IMR-90 (cell line): ENCODE measurements around the gene VEGFC. TPM values are rescaled to one million over a fixed set of nuclear protein-coding genes. Genes with fewer than 3 reads are reported as not detected.
A peak's percentile ranks its signal among the peaks of the same experiment; 100 is the strongest.

Experiments used
- ATAC-seq: fragments of 200-7000 bp; cut with Tn5 transposase; 2 replicates; pipeline ENCODE4 v1.9.1; 2020; ENCODE audit warnings: low read depth, mild to moderate bottlenecking, moderate library complexity
- BruUV-seq: library from RNA; stranded (reverse); fragments of 400-500 nt; replicated peaks from 2 replicates; lab custom pipeline; 2021; lab: Mats Ljungman, UMichigan
- CTCF ChIA-PET: fragments of 300-600 bp; formaldehyde crosslinking; extraction: SDS; loops from one replicate; lab custom pipeline; 2021; ENCODE audit warnings: antibody characterized with exemption; lab: Yijun Ruan, JAX
- POLR2A ChIA-PET: fragments of 300-600 bp; sonication (Branson Sonifier 250); formaldehyde crosslinking; loops from one replicate; lab custom pipeline; 2022; ENCODE audit warnings: antibody characterized with exemption; ENCODE audit not compliant: unreplicated experiment; lab: Charles Lee
- DNase-seq: peaks from one replicate; pipeline ENCODE4 v3.0.0; 2013
- H2AFZ ChIP-seq: replicated peaks from 2 replicates; pipeline ENCODE3; 2013; ENCODE audit warnings: low read length, mild to moderate bottlenecking; ENCODE audit not compliant: poor library complexity
- H2AK5ac ChIP-seq: 2 replicates; pipeline ENCODE4 v1.6.1; 2013; ENCODE audit warnings: low read depth, low read length, inconsistent platforms
- H2AK9ac ChIP-seq: replicated peaks from 2 replicates; pipeline ENCODE3; 2013; ENCODE audit warnings: mild to moderate bottlenecking, low read depth, low read length, moderate library complexity; ENCODE audit not compliant: poor library complexity
- H2BK120ac ChIP-seq: 2 replicates; pipeline ENCODE4 v1.6.1; 2013; ENCODE audit warnings: low read depth, low read length, inconsistent platforms
- H2BK15ac ChIP-seq: 3 replicates; pipeline ENCODE4 v1.6.1; 2013; ENCODE audit warnings: low read depth, low read length, inconsistent platforms
- H2BK20ac ChIP-seq: 2 replicates; pipeline ENCODE4 v1.6.1; 2013; ENCODE audit warnings: low read depth, mild to moderate bottlenecking, inconsistent platforms, low read length, moderate library complexity
- H2BK5ac ChIP-seq: 2 replicates; pipeline ENCODE4 v1.6.1; 2013; ENCODE audit warnings: mild to moderate bottlenecking, low read depth, low read length, inconsistent platforms; ENCODE audit not compliant: poor library complexity, severe bottlenecking
- H3K14ac ChIP-seq: replicated peaks from 2 replicates; pipeline ENCODE4 v1.6.1; 2013; ENCODE audit warnings: low read depth, low read length, inconsistent platforms
- H3K18ac ChIP-seq: 2 replicates; pipeline ENCODE4 v1.6.1; 2013; ENCODE audit warnings: low read depth, low read length, control low read depth
- H3K23ac ChIP-seq: 2 replicates; pipeline ENCODE4 v1.6.1; 2013; ENCODE audit warnings: low read depth, low read length, inconsistent platforms
- H3K27ac ChIP-seq: 2 replicates; pipeline ENCODE4 v1.5.1; 2013; ENCODE audit warnings: mild to moderate bottlenecking, control low read depth, low read length; ENCODE audit not compliant: insufficient read depth
- H3K27me3 ChIP-seq: 2 replicates; pipeline ENCODE4 v1.6.1; 2013; ENCODE audit warnings: low read length; ENCODE audit not compliant: control insufficient read depth, insufficient read depth
- H3K36me3 ChIP-seq: 2 replicates; pipeline ENCODE4 v1.6.1; 2013; ENCODE audit warnings: low read length, mixed read lengths; ENCODE audit not compliant: control insufficient read depth, insufficient read depth
- H3K4ac ChIP-seq: 2 replicates; pipeline ENCODE4 v1.6.1; 2013; ENCODE audit warnings: low read depth, low read length, inconsistent platforms
- H3K4me1 ChIP-seq: 2 replicates; pipeline ENCODE4 v1.6.1; 2013; ENCODE audit warnings: low read length, mixed read lengths; ENCODE audit not compliant: control insufficient read depth, insufficient read depth
- H3K4me2 ChIP-seq: 2 replicates; pipeline ENCODE4 v1.6.1; 2013; ENCODE audit warnings: low read depth, mild to moderate bottlenecking, control low read depth, low read length, moderate library complexity
- H3K4me3 ChIP-seq: 2 replicates; pipeline ENCODE4 v1.5.1; 2013; ENCODE audit warnings: low read depth, mild to moderate bottlenecking, control low read depth, low read length, moderate library complexity; ENCODE audit not compliant: insufficient read depth
- H3K56ac ChIP-seq: 2 replicates; pipeline ENCODE4 v1.6.1; 2013; ENCODE audit warnings: low read length, inconsistent platforms; ENCODE audit not compliant: insufficient read depth; ENCODE audit errors: extremely low read depth
- H3K79me1 ChIP-seq, 2 experiments: 2 replicates each; pipeline ENCODE4 v1.6.1; 2013; ENCODE audit warnings: low read length in 2 of 2, inconsistent platforms in 1 of 2, low read depth in 1 of 2
- H3K9ac ChIP-seq: 2 replicates; pipeline ENCODE4 v1.6.1; 2013; ENCODE audit warnings: low read depth, low read length, control low read depth
- H3K9me1 ChIP-seq: 2 replicates; pipeline ENCODE4 v1.6.1; 2013; ENCODE audit warnings: low read length, inconsistent platforms; ENCODE audit not compliant: insufficient read depth
- H3K9me3 ChIP-seq: 2 replicates; pipeline ENCODE4 v1.6.1; 2013; ENCODE audit warnings: low read length; ENCODE audit not compliant: control insufficient read depth, insufficient read depth
- H4K20me1 ChIP-seq: 2 replicates; pipeline ENCODE4 v1.6.1; 2013; ENCODE audit warnings: low read length, inconsistent platforms; ENCODE audit not compliant: insufficient read depth
- H4K5ac ChIP-seq: 2 replicates; pipeline ENCODE4 v1.6.1; 2013; ENCODE audit warnings: mild to moderate bottlenecking, low read depth, low read length, control low read depth
- H4K8ac ChIP-seq, 2 experiments: 2 replicates each; pipeline ENCODE4 v1.6.1; 2013; ENCODE audit warnings: low read depth in 2 of 2, low read length in 2 of 2, control low read depth in 1 of 2, inconsistent platforms in 1 of 2
- H4K91ac ChIP-seq: 2 replicates; pipeline ENCODE4 v1.6.1; 2013; ENCODE audit warnings: low read depth, low read length, inconsistent platforms; ENCODE audit not compliant: insufficient read depth
- BHLHE40 ChIP-seq: fragments of 150-350 bp; IDR thresholded peaks from 2 replicates; pipeline ENCODE4 v1.6.1; 2016; ENCODE audit warnings: mild to moderate bottlenecking, low read depth, low read length
- CEBPB ChIP-seq: IDR thresholded peaks from 2 replicates; pipeline ENCODE4 v1.6.1; 2012; ENCODE audit warnings: low read depth, low read length, improper control_type of control experiment
- CHD1 ChIP-seq: IDR thresholded peaks from 2 replicates; pipeline ENCODE4 v1.6.1; 2012; ENCODE audit warnings: low read depth, low read length, improper control_type of control experiment
- CTCF ChIP-seq: conservative IDR thresholded peaks from 2 replicates; pipeline ENCODE4 v1.5.1; 2012; ENCODE audit warnings: mild to moderate bottlenecking, low read depth, low read length, improper control_type of control experiment
- ELK1 ChIP-seq: fragments of 150-350 bp; IDR thresholded peaks from 2 replicates; pipeline ENCODE4 v1.6.1; 2016; ENCODE audit warnings: low read depth, mild to moderate bottlenecking, low read length, moderate library complexity, borderline replicate concordance
- FOS ChIP-seq: fragments of 150-350 bp; IDR thresholded peaks from 2 replicates; pipeline ENCODE4 v1.6.1; 2016; ENCODE audit warnings: low read depth, low read length
- MAFK ChIP-seq: IDR thresholded peaks from 2 replicates; pipeline ENCODE4 v1.6.1; 2012; ENCODE audit warnings: low read depth, low read length, improper control_type of control experiment
- MAZ ChIP-seq: IDR thresholded peaks from 2 replicates; pipeline ENCODE4 v1.6.1; 2012; ENCODE audit warnings: low read depth, mild to moderate bottlenecking, low read length, improper control_type of control experiment, moderate library complexity, borderline replicate concordance
- MXI1 ChIP-seq: IDR thresholded peaks from 2 replicates; pipeline ENCODE4 v1.6.1; 2012; ENCODE audit warnings: low read depth, mild to moderate bottlenecking, low read length, moderate library complexity, borderline replicate concordance
- NFE2L2 ChIP-seq: fragments of 150-350 bp; IDR thresholded peaks from 2 replicates; pipeline ENCODE4 v1.6.1; 2016; ENCODE audit warnings: low read depth, mild to moderate bottlenecking, low read length
- POLR2A ChIP-seq: IDR thresholded peaks from 2 replicates; pipeline ENCODE4 v1.6.1; 2012; ENCODE audit warnings: mild to moderate bottlenecking, low read depth, low read length
- RAD21 ChIP-seq: IDR thresholded peaks from 2 replicates; pipeline ENCODE4 v1.6.1; 2012; ENCODE audit warnings: low read length, improper control_type of control experiment
- RCOR1 ChIP-seq: IDR thresholded peaks from 2 replicates; pipeline ENCODE4 v1.6.1; 2012; ENCODE audit warnings: mild to moderate bottlenecking, low read length, improper control_type of control experiment; ENCODE audit not compliant: insufficient replicate concordance
- RFX5 ChIP-seq: IDR thresholded peaks from 2 replicates; pipeline ENCODE4 v1.8.0; 2012; ENCODE audit warnings: low read depth, mild to moderate bottlenecking, low read length, moderate library complexity
- SMC3 ChIP-seq: fragments of 150-350 bp; IDR thresholded peaks from 2 replicates; pipeline ENCODE4 v1.6.1; 2016; ENCODE audit warnings: low read depth, mild to moderate bottlenecking, antibody characterized with exemption, low read length, moderate library complexity
- USF2 ChIP-seq: fragments of 150-350 bp; IDR thresholded peaks from 2 replicates; pipeline ENCODE4 v1.6.1; 2017; ENCODE audit warnings: mild to moderate bottlenecking, antibody characterized with exemption, low read length, low read depth
- whole genome bisulfite sequencing, 2 experiments: methylation state at CpG; one replicate each; pipeline versions ENCODE4 v1.1.5 to v1.1.7; 2013; ENCODE audit warnings: missing lambda C conversion rate in 2 of 2; ENCODE audit not compliant: insufficient read length in 1 of 2; ENCODE audit errors: extremely low coverage in 2 of 2; 5-methylcytosine and 5-hydroxymethylcytosine counted together
- dilution Hi-C: fragments of 300-500 bp; cut with HindIII; formaldehyde crosslinking; loops from one replicate; pipeline ENCODE4 v1.14.3; 2018; ENCODE audit warnings: low sequenced_read_pairs; ENCODE audit not compliant: unreplicated experiment
- in situ Hi-C: fragments of 300-500 bp; cut with MboI; formaldehyde crosslinking; loops from 3 replicates; pipeline ENCODE4 v1.14.3; 2019; ENCODE audit warnings: low sequenced_read_pairs, inconsistent platforms, mixed read lengths
- intact Hi-C: fragments of 100-400 bp; cut with micrococcal nuclease; formaldehyde crosslinking; loops from 2 replicates; pipeline ENCODE4 v1.10.0; 2022
- polyA plus RNA-seq, 3 experiments: library from polyadenylated mRNA; depleted of rRNA; stranded (reverse); fragments of >200 nt; gene quantifications; 2 replicates each; pipeline ENCODE4 v1.2.3, GENCODE V29; 2012; ENCODE audit warnings: low replicate concordance in 1 of 3
- total RNA-seq: library from RNA; depleted of rRNA; stranded (reverse); fragments of >200 nt; gene quantifications from 2 replicates; pipeline ENCODE4 v1.2.3, GENCODE V29; 2012

The VEGFC gene
- total and polyA plus RNA-seq, 2 of the 4 experiments (the other 2 are of a cell fraction): 22.9 to 49.7 TPM

- CTCF ChIA-PET: no interaction called here
- POLR2A ChIA-PET: no interaction called here
- in situ Hi-C loops (loop anchor here (10.0 to 25.0 kb wide), 4 partner anchors 224 to 547 kb away; no protein-coding TSS in a partner anchor), intact Hi-C loops (loop anchor here (1.0 to 10.0 kb wide), 9 partner anchors 63 to 544 kb away; no protein-coding TSS in a partner anchor), dilution Hi-C loops (no loop called here)
- Histone ChIP-seq H3K9me3 (no peaks in the 10 kb centered on the region), H3K14ac (peak overlapping the region; percentile 42; the same call in 1 of the 2 replicates), H3K79me1 (peaks cover 0 to 14% of the 10 kb centered on the region in 2 experiments; a peak in 3 of 4 replicates), H3K9me1 (peaks cover 6% of the 10 kb centered on the region; the same call in 1 of the 2 replicates), H3K4me3 (peak overlapping the region; percentile 96), H3K27ac (0 out of 2 replicates have a peak overlapping the region, but pooled peaks have one; percentile 22), H3K18ac (peak overlapping the region; percentile 70; the same call in 1 of the 2 replicates), H2AFZ (no peak overlapping the region), H4K20me1 (peaks cover 29% of the 10 kb centered on the region; the same call in 1 of the 2 replicates), H3K56ac (0 out of 2 replicates have a peak overlapping the region, but pooled peaks have one; percentile 22), H3K27me3 (no peaks in the 10 kb centered on the region), H2BK20ac (no peak overlapping the region), H2BK120ac (no peak overlapping the region), H3K36me3 (no peaks in the 10 kb centered on the region), H3K23ac (peak overlapping the region; percentile 77; the same call in 1 of the 2 replicates), H2AK9ac (no peak overlapping the region), H3K9ac (peak overlapping the region; percentile 66; the same call in 1 of the 2 replicates), H3K4me2 (peak overlapping the region; percentile 97), H2BK15ac (no peak overlapping the region; the same call in 2 of the 3 replicates), H2AK5ac (no peak overlapping the region), H2BK5ac (peak overlapping the region; percentile 92), H3K4me1 (peaks cover 25% of the 10 kb centered on the region), H3K4ac (no peak overlapping the region; the same call in 1 of the 2 replicates), H4K8ac (no peak overlapping the region), H4K91ac (no peak overlapping the region), H4K5ac (peak overlapping the region; percentile 60; the same call in 1 of the 2 replicates)
- 40 to 100% methylated on average over 1 of the region's 4 CpGs for WGBS, 2 experiments
- no TSS peak for BruUV-seq
- ATAC-seq (no peak), DNase-seq (no peak)
- TF ChIP-seq RAD21: no peak
- no peak for TF ChIP-seq FOS
- no peak for TF ChIP-seq MXI1
- no peak for TF ChIP-seq USF2
- no peak for TF ChIP-seq CHD1
- no peak for TF ChIP-seq CTCF
- no peak for TF ChIP-seq POLR2A
- no peak for TF ChIP-seq CEBPB
- TF ChIP-seq RFX5: no peak
- TF ChIP-seq ELK1: no peak
- TF ChIP-seq BHLHE40: no peak
- TF ChIP-seq RCOR1: no peak
- TF ChIP-seq MAZ: no peak
- no peak for TF ChIP-seq SMC3
- no peak for TF ChIP-seq MAFK
- TF ChIP-seq NFE2L2: no peak
Observed at GRCh38 chr4:176790398-176790797, 2.3 kb downstream of the VEGFC start.
